IPS DF 6.9 (cell line): ENCODE measurements around the gene FN1.

Experiments
- DNase-seq: peaks from one replicate; pipeline ENCODE4 v3.0.0-alpha.2; 2013; ENCODE audit warnings: low read depth, low spot score
- H3K27ac ChIP-seq: one replicate; pipeline ENCODE4 v1.5.1; 2013; ENCODE audit warnings: low read length, control low read depth
- H3K27me3 ChIP-seq: 2 replicates; pipeline ENCODE4 v1.6.1; 2013; ENCODE audit warnings: mild to moderate bottlenecking, low read length; ENCODE audit not compliant: control insufficient read depth, insufficient read depth
- H3K36me3 ChIP-seq: 2 replicates; pipeline ENCODE4 v1.6.1; 2013; ENCODE audit warnings: low read length; ENCODE audit not compliant: control insufficient read depth, insufficient read depth
- H3K4me1 ChIP-seq: 2 replicates; pipeline ENCODE4 v1.6.1; 2013; ENCODE audit warnings: low read length; ENCODE audit not compliant: control insufficient read depth, insufficient read depth
- H3K4me3 ChIP-seq: 2 replicates; pipeline ENCODE4 v1.5.1; 2013; ENCODE audit warnings: mild to moderate bottlenecking, low read length
- H3K9me3 ChIP-seq: 2 replicates; pipeline ENCODE4 v1.6.1; 2013; ENCODE audit warnings: low read length, inconsistent platforms; ENCODE audit not compliant: control insufficient read depth, insufficient read depth
- WGBS: extraction: QIAGEN DNeasy Blood & Tissue Kit; methylation state at CpG from one replicate; pipeline ENCODE4 v1.1.7; 2013; ENCODE audit warnings: mixed read lengths, missing lambda C conversion rate; ENCODE audit not compliant: insufficient read length, insufficient coverage; 5-methylcytosine and 5-hydroxymethylcytosine counted together

Gene FN1

DNA sequence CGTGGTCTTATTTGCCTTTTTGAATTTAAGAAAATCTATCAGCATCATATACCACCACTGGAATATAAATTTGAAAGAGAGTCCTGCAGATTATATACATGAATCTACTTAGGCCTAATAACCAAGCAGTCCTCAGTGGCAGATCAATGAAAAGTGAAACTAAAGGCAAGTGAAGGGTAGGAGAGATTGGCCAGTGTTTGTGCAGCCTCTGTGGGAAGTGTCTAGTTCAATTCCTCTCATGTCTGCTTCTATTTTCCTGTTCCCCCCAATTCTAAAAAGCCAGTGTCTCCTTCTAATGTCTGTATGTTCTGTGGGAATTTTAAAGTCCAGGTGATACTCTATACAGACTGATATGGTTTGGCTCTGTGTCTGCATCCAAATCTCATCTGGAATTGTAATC lies 61.9 kb downstream of the FN1 start:
- Histone ChIP-seq H3K9me3 (no peaks in the 10 kb centered on the region), H3K27ac (no peak overlapping the region), H3K36me3 (peaks cover 10% of the 10 kb centered on the region; the same call in 1 of the 2 replicates), H3K27me3 (no peaks in the 10 kb centered on the region), H3K4me3 (no peak overlapping the region), H3K4me1 (no peaks in the 10 kb centered on the region)
- no CpG with 5 or more reads among the region's 1 CpG for WGBS
- DNase-seq = no peak

DNA sequence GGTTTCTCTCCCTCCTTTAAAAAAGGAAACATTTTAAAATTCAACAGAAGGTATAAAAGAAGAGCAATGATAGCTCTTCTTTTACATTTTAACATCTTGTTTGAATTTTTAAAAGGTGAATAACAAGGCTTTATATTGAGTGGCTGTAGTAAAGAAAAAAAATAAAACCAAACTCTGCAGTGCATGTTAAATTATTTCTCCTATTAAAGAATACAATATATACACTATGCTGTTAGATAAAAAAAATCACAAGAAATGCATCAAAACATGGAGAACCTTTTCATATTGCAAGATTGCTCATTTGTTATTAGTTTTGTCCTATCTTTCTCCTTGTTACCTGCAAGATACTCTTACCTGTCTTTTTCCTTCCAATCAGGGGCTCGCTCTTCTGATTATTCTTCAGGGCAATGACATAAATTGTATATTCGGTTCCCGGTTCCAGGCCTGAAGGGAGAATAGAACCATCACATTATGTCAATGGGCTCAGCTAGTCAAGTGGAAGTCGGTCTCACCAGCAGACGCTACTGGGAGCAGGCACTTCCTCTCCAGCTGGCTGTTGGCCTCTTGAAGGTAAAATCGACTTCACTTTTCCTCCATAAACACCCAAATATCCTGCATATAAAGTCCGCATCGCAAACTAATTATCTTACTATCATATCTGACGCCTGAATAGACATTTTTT lies 62.8 kb downstream of the FN1 start:
- Histone ChIP-seq H3K27me3 (no peaks in the 10 kb centered on the region), H3K9me3 (no peaks in the 10 kb centered on the region), H3K4me3 (no peak overlapping the region), H3K4me1 (no peaks in the 10 kb centered on the region), H3K27ac (no peak overlapping the region), H3K36me3 (peaks cover 10% of the 10 kb centered on the region; the same call in 1 of the 2 replicates)
- WGBS = 100% methylated on average over 3 of the region's 9 CpGs
- no peak for DNase-seq

GRCh38 chr2:215371915-215372897 lies 63.7 kb downstream of the FN1 start:
- no peak overlapping the region for H3K27ac ChIP-seq
- H3K36me3 ChIP-seq = peaks cover 10% of the 10 kb centered on the region; the same call in 1 of the 2 replicates

GRCh38 chr2:215370112-215370965 lies 65.5 kb downstream of the FN1 start:
- Histone ChIP-seq H3K27ac (no peak overlapping the region), H3K36me3 (peaks cover 7% of the 10 kb centered on the region; the same call in 1 of the 2 replicates), H3K9me3 (no peaks in the 10 kb centered on the region), H3K27me3 (no peaks in the 10 kb centered on the region), H3K4me3 (no peak overlapping the region), H3K4me1 (no peaks in the 10 kb centered on the region)
- no peak for DNase-seq
- WGBS = no CpG with 5 or more reads among the region's 14 CpGs

More at GRCh38 chr2:215371915-215372897, 63.7 kb downstream of the FN1 start:
- no CpG with 5 or more reads among the region's 14 CpGs for WGBS
- Histone ChIP-seq H3K4me3 (no peak overlapping the region), H3K9me3 (no peaks in the 10 kb centered on the region), H3K4me1 (no peaks in the 10 kb centered on the region), H3K27me3 (no peaks in the 10 kb centered on the region)
- no peak for DNase-seq

- no peaks in the 10 kb centered on the region for H3K27me3 ChIP-seq
- peaks cover 3% of the 10 kb centered on the region; the same call in 1 of the 2 replicates for H3K36me3 ChIP-seq
- H3K9me3 ChIP-seq = no peaks in the 10 kb centered on the region
- no peak for DNase-seq
- H3K4me3 ChIP-seq = no peak overlapping the region
- WGBS = no CpG with 5 or more reads among the region's 3 CpGs
- no peaks in the 10 kb centered on the region for H3K4me1 ChIP-seq
- H3K27ac ChIP-seq = no peak overlapping the region
Measured at GRCh38 chr2:215369181-215369760, 66.6 kb downstream of the FN1 start.

- no peaks in the 10 kb centered on the region for H3K9me3 ChIP-seq
- no peak for DNase-seq
- no peak overlapping the region for H3K27ac ChIP-seq
- peaks cover 3% of the 10 kb centered on the region; the same call in 1 of the 2 replicates for H3K36me3 ChIP-seq
- H3K4me3 ChIP-seq = no peak overlapping the region
- no peaks in the 10 kb centered on the region for H3K4me1 ChIP-seq
- no peaks in the 10 kb centered on the region for H3K27me3 ChIP-seq
Measured at GRCh38 chr2:215368493-215368809, 67.4 kb downstream of the FN1 start.

GRCh38 chr2:215367662-215368492 lies 68.0 kb downstream of the FN1 start:
- no peaks in the 10 kb centered on the region for H3K4me1 ChIP-seq
- H3K9me3 ChIP-seq = no peaks in the 10 kb centered on the region
- no peak overlapping the region for H3K27ac ChIP-seq
- peaks cover 3% of the 10 kb centered on the region; the same call in 1 of the 2 replicates for H3K36me3 ChIP-seq
- H3K27me3 ChIP-seq = no peaks in the 10 kb centered on the region
- WGBS = no CpG with 5 or more reads among the region's 11 CpGs
- H3K4me3 ChIP-seq = no peak overlapping the region
- no peak for DNase-seq

- DNase-seq = no peak
- Histone ChIP-seq H3K9me3 (no peaks in the 10 kb centered on the region), H3K4me1 (no peaks in the 10 kb centered on the region), H3K4me3 (no peak overlapping the region), H3K27me3 (no peaks in the 10 kb centered on the region), H3K27ac (no peak overlapping the region), H3K36me3 (peaks cover 4% of the 10 kb centered on the region; the same call in 1 of the 2 replicates)
- no CpG with 5 or more reads among the region's 4 CpGs for WGBS
Measured at GRCh38 chr2:215366440-215367032, 69.3 kb downstream of the FN1 start.

DNA sequence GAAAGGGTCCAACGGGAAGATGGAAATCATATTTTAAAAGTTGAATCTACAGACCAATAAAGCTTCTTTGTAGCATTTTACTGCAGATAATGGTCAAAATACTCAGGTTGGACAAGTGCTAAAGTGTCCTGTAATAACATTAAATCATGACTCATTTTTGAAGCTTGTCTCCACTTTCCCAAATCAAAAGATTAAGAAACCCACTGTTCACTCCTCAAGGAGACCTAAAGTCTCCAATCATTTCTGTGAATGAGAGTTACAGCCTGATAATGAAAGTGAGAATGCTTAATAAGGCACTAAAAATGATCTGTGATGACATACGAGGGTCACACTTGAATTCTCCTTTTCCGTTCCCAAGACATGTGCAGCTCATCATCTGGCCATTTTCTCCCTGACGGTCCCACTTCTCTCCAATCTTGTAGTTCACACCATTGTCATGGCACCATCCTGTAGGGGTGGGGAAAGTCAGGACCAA lies 70.6 kb downstream of the FN1 start:
- DNase-seq = no peak
- peaks cover 7% of the 10 kb centered on the region; the same call in 1 of the 2 replicates for H3K36me3 ChIP-seq
- no peak overlapping the region for H3K4me3 ChIP-seq
- H3K9me3 ChIP-seq = no peaks in the 10 kb centered on the region
- H3K27ac ChIP-seq = no peak overlapping the region
- no peaks in the 10 kb centered on the region for H3K27me3 ChIP-seq
- no peaks in the 10 kb centered on the region for H3K4me1 ChIP-seq
- WGBS = no CpG with 5 or more reads among the region's 4 CpGs
